ENCODE data around the gene CAMK1D. TPM values are rescaled to one million over a fixed set of nuclear protein-coding genes. Genes with fewer than 3 reads are reported as not detected.

The CAMK1D gene
- total RNA-seq, 4 donors from 2014 or later: 5.6 to 23.9 (median 7.4) TPM

- H3K27ac ChIP-seq: no peak overlapping the region
- H3K4me3 ChIP-seq: no peak overlapping the region
- no peaks in the 10 kb centered on the region for H3K4me1 ChIP-seq
- no peak for DNase-seq
- TF ChIP-seq CTCF (IDR thresholded peaks at IDR 0.05): no peak
- no peak for TF ChIP-seq POLR2A (IDR thresholded peaks at IDR 0.05)
- no peaks in the 10 kb centered on the region for H3K9me3 ChIP-seq
- no peaks in the 10 kb centered on the region for H3K36me3 ChIP-seq
- H3K27me3 ChIP-seq: no peaks in the 10 kb centered on the region
These were observed 125.5 kb downstream of the CAMK1D start for GRCh38 chr10:12474727-12475412.

- Histone ChIP-seq H3K9me3 (no peaks in the 10 kb centered on the region), H3K4me3 (no peak overlapping the region), H3K36me3 (no peaks in the 10 kb centered on the region), H3K4me1 (no peaks in the 10 kb centered on the region), H3K27me3 (no peaks in the 10 kb centered on the region), H3K27ac (no peak overlapping the region)
- no peak for DNase-seq
- TF ChIP-seq CTCF (IDR thresholded peaks at IDR 0.05): no peak
- no peak for TF ChIP-seq POLR2A (IDR thresholded peaks at IDR 0.05)
These were observed 127.3 kb downstream of the CAMK1D start for GRCh38 chr10:12476656-12477055.

- Histone ChIP-seq H3K27ac (no peak overlapping the region), H3K36me3 (no peaks in the 10 kb centered on the region), H3K27me3 (no peaks in the 10 kb centered on the region), H3K4me3 (no peak overlapping the region), H3K4me1 (peaks cover 0 to 7% (median 0%) of the 10 kb centered on the region in 4 donors), H3K9me3 (no peaks in the 10 kb centered on the region)
- no peak for DNase-seq
- TF ChIP-seq POLR2A (IDR thresholded peaks at IDR 0.05) (no peak), CTCF (IDR thresholded peaks at IDR 0.05) (no peak)
These were observed 130.1 kb downstream of the CAMK1D start for GRCh38 chr10:12479437-12479844.

GRCh38 chr10:12479924-12480323 is 130.6 kb downstream of the CAMK1D start:
- H3K4me1 ChIP-seq: peaks cover 0 to 9% (median under 1%) of the 10 kb centered on the region in 4 donors
- H3K4me3 ChIP-seq: no peak overlapping the region
- DNase-seq: no peak
- H3K27me3 ChIP-seq: no peaks in the 10 kb centered on the region
- H3K9me3 ChIP-seq: no peaks in the 10 kb centered on the region
- no peak overlapping the region for H3K27ac ChIP-seq
- TF ChIP-seq CTCF (IDR thresholded peaks at IDR 0.05): no peak
- no peak for TF ChIP-seq POLR2A (IDR thresholded peaks at IDR 0.05)
- H3K36me3 ChIP-seq: no peaks in the 10 kb centered on the region

GRCh38 chr10:12480440-12480839 is 131.1 kb downstream of the CAMK1D start:
- Histone ChIP-seq H3K4me1 (peaks cover 0 to 14% (median 4%) of the 10 kb centered on the region in 4 donors), H3K4me3 (no peak overlapping the region), H3K27ac (no peak overlapping the region), H3K27me3 (no peaks in the 10 kb centered on the region), H3K36me3 (no peaks in the 10 kb centered on the region), H3K9me3 (no peaks in the 10 kb centered on the region)
- TF ChIP-seq CTCF (IDR thresholded peaks at IDR 0.05): no peak
- TF ChIP-seq POLR2A (IDR thresholded peaks at IDR 0.05): no peak
- no peak for DNase-seq
